Measurements from ENCODE around the gene PAM.

DNA sequence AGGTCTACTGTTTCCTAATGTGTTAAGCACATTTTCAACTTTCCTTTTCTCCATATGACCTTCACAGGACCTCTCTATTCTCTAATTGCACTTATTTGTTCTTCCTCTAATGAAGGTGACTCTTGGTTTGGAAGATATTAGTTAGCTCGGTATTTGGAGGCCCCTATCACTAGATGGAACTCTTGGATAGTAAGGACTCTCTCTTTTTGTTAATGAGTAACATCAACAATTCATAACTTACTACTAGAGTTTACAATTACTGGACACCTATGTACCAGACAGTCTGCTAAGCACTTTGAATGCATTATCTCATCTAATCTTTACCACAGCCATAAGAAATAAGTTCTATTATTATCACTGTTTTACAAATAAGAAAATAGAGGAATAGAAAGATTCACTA, 23.4 kb upstream of the PAM start:
- TF ChIP-seq CTCF (IDR thresholded peaks at IDR 0.05) (no peak), POLR2A (IDR thresholded peaks at IDR 0.05) (no peak), POLR2AphosphoS5 (IDR thresholded peaks at IDR 0.05) (no peak)
